SU-DHL-6 (cell line): ENCODE data around the gene TADA2B.

Experiments used
- H2AFZ ChIP-seq: fragments of 200-600 bp; sonication (generic); 2 replicates; pipeline ENCODE4 v1.6.1; 2014; ENCODE audit warnings: low read depth, mild to moderate bottlenecking, moderate library complexity, mixed read lengths, antibody characterized with exemption, low read length; ENCODE audit not compliant: severe bottlenecking
- H3F3A ChIP-seq: fragments of 200-600 bp; shearing (Covaris generic); 2 replicates; pipeline ENCODE4 v1.6.0; 2016; ENCODE audit warnings: antibody characterized with exemption, mild to moderate bottlenecking; ENCODE audit not compliant: insufficient read depth
- H3K27ac ChIP-seq: fragments of 200-600 bp; sonication (generic); 2 replicates; pipeline ENCODE4 v1.5.1; 2016; ENCODE audit warnings: low read depth, mild to moderate bottlenecking, low read length, moderate library complexity, mixed read lengths
- H3K27me3 ChIP-seq: fragments of 200-600 bp; sonication (generic), shearing (Covaris generic); 2 replicates; pipeline ENCODE4 v1.6.0; 2014; ENCODE audit warnings: mild to moderate bottlenecking, low read length
- H3K36me3 ChIP-seq: fragments of 200-600 bp; sonication (generic); 2 replicates; pipeline ENCODE4 v1.6.1; 2014; ENCODE audit warnings: mild to moderate bottlenecking, low read length, mixed read lengths
- H3K4me2 ChIP-seq: fragments of 300-600, 200-600 bp; shearing (Covaris generic), sonication (generic); 2 replicates; pipeline ENCODE4 v1.6.0; 2014; ENCODE audit warnings: low read length, low read depth, mild to moderate bottlenecking; ENCODE audit not compliant: poor library complexity, severe bottlenecking
- H3K4me3 ChIP-seq: fragments of 200-600 bp; sonication (generic); 2 replicates; pipeline ENCODE4 v1.5.1; 2014; ENCODE audit warnings: antibody characterized with exemption, low read length, mild to moderate bottlenecking, mixed read lengths; ENCODE audit not compliant: insufficient read depth, poor library complexity, severe bottlenecking
- H3K79me2 ChIP-seq: fragments of 200-600 bp; sonication (generic); 2 replicates; pipeline ENCODE4 v1.6.1; 2014; ENCODE audit warnings: mild to moderate bottlenecking, low read length, moderate library complexity; ENCODE audit not compliant: insufficient read depth
- H3K9ac ChIP-seq: fragments of 200-600 bp; sonication (generic); 2 replicates; pipeline ENCODE4 v1.7.0; 2014; ENCODE audit warnings: mild to moderate bottlenecking, low read length
- H3K9me2 ChIP-seq: fragments of 200-600 bp; sonication (generic); replicated peaks from 2 replicates; pipeline ENCODE4 v1.6.1; 2014; ENCODE audit warnings: low read length; ENCODE audit not compliant: insufficient read depth
- H3K9me3 ChIP-seq: fragments of 200-600 bp; sonication (generic); 2 replicates; pipeline ENCODE4 v1.6.1; 2014; ENCODE audit warnings: low read length, mixed read lengths; ENCODE audit not compliant: insufficient read depth
- H4K20me1 ChIP-seq: fragments of 200-600 bp; sonication (generic); 2 replicates; pipeline ENCODE4 v1.6.1; 2014; ENCODE audit warnings: low read depth, mild to moderate bottlenecking, antibody characterized with exemption, low read length, moderate library complexity, mixed read lengths
- EZH2phosphoT487 ChIP-seq: fragments of 200-600 bp; sonication (generic), shearing (Covaris generic); conservative IDR thresholded peaks from 2 replicates; pipeline ENCODE4 v1.6.1; 2018; ENCODE audit warnings: mild to moderate bottlenecking, antibody characterized with exemption, low read length, moderate library complexity, mixed read lengths
- TF ChIP-seq, protein P1 (sequence below): fragments of 200-600 bp; sonication (generic); IDR thresholded peaks from one replicate; pipeline ENCODE4 v1.5.1; 2017; ENCODE audit warnings: antibody characterized with exemption, mild to moderate bottlenecking, low read length, moderate library complexity; ENCODE audit not compliant: insufficient read depth, poor library complexity, severe bottlenecking

Gene TADA2B

DNA sequence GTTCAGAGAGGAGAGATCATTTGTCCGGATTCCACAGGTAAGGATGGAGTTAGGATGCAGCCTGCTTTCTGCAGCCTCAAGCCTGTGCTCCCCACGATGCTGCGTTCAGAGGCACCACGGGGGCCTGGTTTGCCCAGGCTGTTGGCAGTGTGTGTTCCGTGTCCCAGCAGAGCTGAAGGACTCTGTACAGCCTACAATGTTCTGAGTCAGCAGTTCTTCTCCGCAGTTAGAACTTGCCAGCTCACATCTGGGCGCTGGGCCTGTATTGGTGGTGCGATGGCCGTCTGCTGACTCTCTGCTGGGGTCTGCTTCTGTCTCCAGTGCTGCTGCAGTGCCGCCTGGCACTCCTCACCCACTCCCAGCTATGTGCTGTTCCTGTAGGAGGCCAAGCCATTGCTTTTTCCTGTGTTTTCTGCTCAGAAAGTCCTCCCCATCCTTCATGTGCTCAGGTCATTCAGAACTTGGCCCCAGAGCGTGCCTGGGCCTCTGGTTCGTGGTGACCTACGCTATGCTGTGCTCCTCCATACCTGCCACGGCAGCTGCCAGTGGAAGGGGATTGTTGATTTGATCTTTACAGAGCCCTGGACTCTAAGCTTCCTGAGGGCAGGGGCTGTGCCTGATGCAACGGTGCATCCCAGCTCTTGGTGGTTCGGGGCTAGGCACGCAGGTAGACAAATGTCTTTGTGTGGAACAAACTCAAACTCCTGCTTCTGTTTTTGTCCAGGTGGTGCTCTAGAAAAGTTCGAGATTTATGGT lies 42.6 kb upstream of the TADA2B start:
- H4K20me1 ChIP-seq: no peaks in the 10 kb centered on the region
- H2AFZ ChIP-seq: no peak overlapping the region
- no peak overlapping the region for H3K4me3 ChIP-seq
- H3K27me3 ChIP-seq: no peaks in the 10 kb centered on the region
- H3K4me2 ChIP-seq: no peak overlapping the region
- no peaks in the 10 kb centered on the region for H3F3A ChIP-seq
- no peak overlapping the region for H3K9ac ChIP-seq
- H3K9me2 ChIP-seq: no peaks in the 10 kb centered on the region
- no peaks in the 10 kb centered on the region for H3K36me3 ChIP-seq
- no peaks in the 10 kb centered on the region for H3K9me3 ChIP-seq
- no peaks in the 10 kb centered on the region for H3K79me2 ChIP-seq
- TF ChIP-seq EZH2phosphoT487: no peak
- TF ChIP-seq, protein P1, sequence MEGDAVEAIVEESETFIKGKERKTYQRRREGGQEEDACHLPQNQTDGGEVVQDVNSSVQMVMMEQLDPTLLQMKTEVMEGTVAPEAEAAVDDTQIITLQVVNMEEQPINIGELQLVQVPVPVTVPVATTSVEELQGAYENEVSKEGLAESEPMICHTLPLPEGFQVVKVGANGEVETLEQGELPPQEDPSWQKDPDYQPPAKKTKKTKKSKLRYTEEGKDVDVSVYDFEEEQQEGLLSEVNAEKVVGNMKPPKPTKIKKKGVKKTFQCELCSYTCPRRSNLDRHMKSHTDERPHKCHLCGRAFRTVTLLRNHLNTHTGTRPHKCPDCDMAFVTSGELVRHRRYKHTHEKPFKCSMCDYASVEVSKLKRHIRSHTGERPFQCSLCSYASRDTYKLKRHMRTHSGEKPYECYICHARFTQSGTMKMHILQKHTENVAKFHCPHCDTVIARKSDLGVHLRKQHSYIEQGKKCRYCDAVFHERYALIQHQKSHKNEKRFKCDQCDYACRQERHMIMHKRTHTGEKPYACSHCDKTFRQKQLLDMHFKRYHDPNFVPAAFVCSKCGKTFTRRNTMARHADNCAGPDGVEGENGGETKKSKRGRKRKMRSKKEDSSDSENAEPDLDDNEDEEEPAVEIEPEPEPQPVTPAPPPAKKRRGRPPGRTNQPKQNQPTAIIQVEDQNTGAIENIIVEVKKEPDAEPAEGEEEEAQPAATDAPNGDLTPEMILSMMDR: no peak
- H3K27ac ChIP-seq: no peak overlapping the region

DNA sequence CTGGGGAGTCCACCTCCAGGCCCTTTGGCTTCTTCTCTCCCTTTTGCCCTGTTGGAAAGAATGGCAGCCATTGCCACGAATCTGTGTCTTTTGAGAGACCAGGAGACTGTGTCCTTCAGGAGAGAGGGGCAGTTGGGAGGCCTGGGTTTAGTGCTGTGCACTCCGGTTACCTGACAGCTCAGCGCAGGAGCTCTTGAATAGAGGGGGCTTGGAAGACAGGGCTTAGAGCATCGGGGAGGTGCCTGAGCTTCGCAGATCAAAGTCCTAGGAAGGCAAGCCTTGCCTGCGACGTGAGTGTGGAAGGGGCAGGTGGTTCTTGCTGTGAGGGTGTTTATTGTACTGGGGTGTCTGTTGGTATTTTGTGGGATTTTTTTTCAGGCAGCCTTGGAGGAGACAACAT lies 41.9 kb upstream of the TADA2B start:
- Histone ChIP-seq H3K4me2 (no peak overlapping the region), H3K4me3 (no peak overlapping the region)

GRCh38 chr4:7002336-7002735 lies 40.8 kb upstream of the TADA2B start:
- TF ChIP-seq EZH2phosphoT487: no peak
- TF ChIP-seq, protein P1: no peak
- Histone ChIP-seq H3K9me2 (no peaks in the 10 kb centered on the region), H3K27me3 (no peaks in the 10 kb centered on the region), H3K36me3 (no peaks in the 10 kb centered on the region), H3K4me3 (no peak overlapping the region), H3K9ac (no peak overlapping the region), H3F3A (no peaks in the 10 kb centered on the region), H3K9me3 (no peaks in the 10 kb centered on the region), H3K27ac (no peak overlapping the region), H3K4me2 (no peak overlapping the region), H2AFZ (no peak overlapping the region), H4K20me1 (no peaks in the 10 kb centered on the region), H3K79me2 (no peaks in the 10 kb centered on the region)

More for the DNA sequence above, 41.9 kb upstream of the TADA2B start:
- Histone ChIP-seq H2AFZ (no peak overlapping the region), H3K27ac (no peak overlapping the region), H3K27me3 (no peaks in the 10 kb centered on the region), H4K20me1 (no peaks in the 10 kb centered on the region), H3K9ac (no peak overlapping the region), H3K9me3 (no peaks in the 10 kb centered on the region), H3K79me2 (no peaks in the 10 kb centered on the region), H3K9me2 (no peaks in the 10 kb centered on the region), H3F3A (no peaks in the 10 kb centered on the region), H3K36me3 (no peaks in the 10 kb centered on the region)
- TF ChIP-seq, protein P1: no peak
- no peak for TF ChIP-seq EZH2phosphoT487
